Trophoblast cell (in vitro differentiated cells and primary cell): ENCODE measurements around the gene LEF1.

ENCODE experiments used
- DNase-seq, 2 donors: peaks; one replicate each; pipeline ENCODE4 v3.0.0-alpha.2; 2016
- H2AFZ ChIP-seq: 2 replicates; pipeline ENCODE4 v1.6.1; 2013; ENCODE audit warnings: low read length, moderate library complexity, mild to moderate bottlenecking; ENCODE audit not compliant: insufficient read depth, poor library complexity
- H2AK5ac ChIP-seq: 2 replicates; pipeline ENCODE4 v1.6.1; 2013; ENCODE audit warnings: mild to moderate bottlenecking, low read length
- H2BK120ac ChIP-seq: 2 replicates; pipeline ENCODE4 v1.6.1; 2013; ENCODE audit warnings: low read length, mild to moderate bottlenecking, moderate library complexity; ENCODE audit not compliant: insufficient read depth, poor library complexity
- H2BK12ac ChIP-seq: 2 replicates; pipeline ENCODE4 v1.6.1; 2013; ENCODE audit warnings: mild to moderate bottlenecking, low read length, moderate library complexity
- H2BK5ac ChIP-seq: 2 replicates; pipeline ENCODE4 v1.6.1; 2013; ENCODE audit warnings: low read length, low read depth, moderate library complexity, mild to moderate bottlenecking; ENCODE audit not compliant: poor library complexity
- H3K14ac ChIP-seq: 2 replicates; pipeline ENCODE4 v1.6.1; 2013; ENCODE audit warnings: mild to moderate bottlenecking, low read length
- H3K18ac ChIP-seq: 2 replicates; pipeline ENCODE4 v1.6.1; 2013; ENCODE audit warnings: mild to moderate bottlenecking, low read length
- H3K23ac ChIP-seq: 2 replicates; pipeline ENCODE4 v1.6.1; 2013; ENCODE audit warnings: low read length
- H3K27ac ChIP-seq: 2 replicates; pipeline ENCODE4 v1.5.1; 2013; ENCODE audit warnings: low read depth, mild to moderate bottlenecking, inconsistent platforms, low read length, moderate library complexity
- H3K27me3 ChIP-seq: 2 replicates; pipeline ENCODE4 v1.6.1; 2013; ENCODE audit warnings: inconsistent platforms, mild to moderate bottlenecking, low read length, moderate library complexity; ENCODE audit not compliant: insufficient read depth
- H3K36me3 ChIP-seq, 2 experiments: 1 replicate in 1 of 2; 2 replicates in 1 of 2; pipeline ENCODE4 v1.6.1; 2013; ENCODE audit warnings: low read length in 2 of 2, mild to moderate bottlenecking in 2 of 2, moderate library complexity in 1 of 2; ENCODE audit not compliant: insufficient read depth in 2 of 2, control insufficient read depth in 1 of 2
- H3K4ac ChIP-seq: 2 replicates; pipeline ENCODE4 v1.6.1; 2013; ENCODE audit warnings: low read depth, mild to moderate bottlenecking, low read length, moderate library complexity
- H3K4me1 ChIP-seq, 2 experiments: 1 replicate in 1 of 2; 2 replicates in 1 of 2; pipeline ENCODE4 v1.6.1; 2013; ENCODE audit warnings: low read length in 2 of 2, mild to moderate bottlenecking in 2 of 2, moderate library complexity in 1 of 2; ENCODE audit not compliant: insufficient read depth in 2 of 2, control insufficient read depth in 1 of 2
- H3K4me2 ChIP-seq: 2 replicates; pipeline ENCODE4 v1.6.1; 2013; ENCODE audit warnings: inconsistent platforms, mild to moderate bottlenecking, low read length, moderate library complexity
- H3K4me3 ChIP-seq: 2 replicates; pipeline ENCODE4 v1.5.1; 2013; ENCODE audit warnings: mild to moderate bottlenecking, low read depth, low read length, inconsistent platforms
- H3K79me1 ChIP-seq: one replicate; pipeline ENCODE4 v1.6.1; 2013; ENCODE audit warnings: low read length
- H3K79me2 ChIP-seq: 2 replicates; pipeline ENCODE4 v1.6.1; 2013; ENCODE audit warnings: low read length, mild to moderate bottlenecking; ENCODE audit not compliant: control insufficient read depth, insufficient read depth, poor library complexity
- H3K9ac ChIP-seq: 2 replicates; pipeline ENCODE4 v1.6.1; 2013; ENCODE audit warnings: mild to moderate bottlenecking, low read length
- H3K9me3 ChIP-seq: 2 replicates; pipeline ENCODE4 v1.6.1; 2013; ENCODE audit warnings: low read depth, mild to moderate bottlenecking, control low read depth, inconsistent platforms, low read length; ENCODE audit not compliant: insufficient read depth
- H4K12ac ChIP-seq: 2 replicates; pipeline ENCODE4 v1.6.1; 2013; ENCODE audit warnings: low read depth, mild to moderate bottlenecking, low read length, moderate library complexity
- H4K8ac ChIP-seq: 2 replicates; pipeline ENCODE4 v1.6.1; 2013; ENCODE audit warnings: low read depth, mild to moderate bottlenecking, low read length, moderate library complexity
- H4K91ac ChIP-seq: one replicate; pipeline ENCODE4 v1.6.1; 2013; ENCODE audit warnings: low read depth, mild to moderate bottlenecking, low read length, moderate library complexity
- WGBS: extraction: QIAGEN DNeasy Blood & Tissue Kit; methylation state at CpG from one replicate; pipeline ENCODE4 v1.1.7; 2013; ENCODE audit warnings: missing lambda C conversion rate; ENCODE audit not compliant: insufficient read length, insufficient coverage; ENCODE audit errors: extremely low coverage; 5-methylcytosine and 5-hydroxymethylcytosine counted together

The LEF1 gene

GRCh38 chr4:108115168-108115526 lies 53.6 kb downstream of the LEF1 start:
- Histone ChIP-seq H2AFZ (no peak overlapping the region), H4K91ac (no peak overlapping the region), H3K4me1 (peaks cover 9 to 14% of the 10 kb centered on the region in 2 experiments), H4K8ac (no peak overlapping the region), H3K27ac (no peak overlapping the region), H2BK120ac (no peak overlapping the region), H3K9me3 (no peaks in the 10 kb centered on the region), H3K79me2 (no peaks in the 10 kb centered on the region), H3K79me1 (peaks cover 3% of the 10 kb centered on the region), H3K4me3 (no peak overlapping the region), H3K23ac (no peak overlapping the region), H3K4me2 (no peak overlapping the region), H2BK12ac (no peak overlapping the region), H3K4ac (no peak overlapping the region), H3K27me3 (no peaks in the 10 kb centered on the region), H3K9ac (no peak overlapping the region), H3K14ac (no peak overlapping the region), H4K12ac (no peak overlapping the region), H3K18ac (no peak overlapping the region), H2BK5ac (no peak overlapping the region), H3K36me3 (no peaks in the 10 kb centered on the region), H2AK5ac (no peak overlapping the region)
- no CpG with 5 or more reads among the region's 2 CpGs for WGBS
- DNase-seq = no peak

DNA sequence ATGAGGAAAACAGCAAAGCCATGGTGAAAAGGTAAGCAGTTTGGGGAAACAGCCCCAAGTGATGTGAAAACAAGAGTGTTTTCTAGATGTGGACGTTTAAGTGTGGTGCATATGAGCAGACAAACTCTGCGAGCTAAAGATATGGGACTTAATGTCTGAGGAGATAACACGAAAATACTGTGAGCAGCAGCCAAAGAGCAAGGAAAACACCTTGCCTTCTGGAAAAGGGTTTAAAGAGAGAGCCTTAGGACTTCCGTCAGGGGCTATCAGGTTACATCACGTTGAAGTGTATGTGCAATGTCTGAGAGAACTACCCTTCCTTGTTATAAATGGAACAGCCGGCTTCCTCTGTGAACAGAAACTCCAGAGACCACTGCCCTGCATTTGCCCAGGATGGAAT lies 54.2 kb downstream of the LEF1 start:
- Histone ChIP-seq H2BK12ac (no peak overlapping the region), H3K9ac (no peak overlapping the region), H2BK5ac (no peak overlapping the region), H4K8ac (no peak overlapping the region), H3K27ac (no peak overlapping the region), H3K4me2 (no peak overlapping the region), H4K12ac (no peak overlapping the region), H3K4me1 (peaks cover 9 to 14% of the 10 kb centered on the region in 2 experiments), H4K91ac (no peak overlapping the region), H2BK120ac (no peak overlapping the region), H2AFZ (no peak overlapping the region), H3K14ac (no peak overlapping the region), H3K4me3 (no peak overlapping the region), H3K36me3 (no peaks in the 10 kb centered on the region), H3K4ac (no peak overlapping the region), H3K18ac (no peak overlapping the region), H3K9me3 (no peaks in the 10 kb centered on the region), H3K23ac (no peak overlapping the region), H3K79me2 (no peaks in the 10 kb centered on the region), H3K27me3 (no peaks in the 10 kb centered on the region), H3K79me1 (peaks cover 3% of the 10 kb centered on the region), H2AK5ac (no peak overlapping the region)
- no peak for DNase-seq
- no CpG with 5 or more reads among the region's 6 CpGs for WGBS

GRCh38 chr4:108113229-108113628 lies 55.5 kb downstream of the LEF1 start:
- H3K23ac ChIP-seq = no peak overlapping the region
- H3K4me2 ChIP-seq = no peak overlapping the region
- H3K4me1 ChIP-seq = peaks cover 9 to 14% of the 10 kb centered on the region in 2 experiments
- H3K4me3 ChIP-seq = no peak overlapping the region
- no peak overlapping the region for H4K12ac ChIP-seq
- H3K27ac ChIP-seq = no peak overlapping the region
- no peaks in the 10 kb centered on the region for H3K79me2 ChIP-seq
- H3K4ac ChIP-seq = no peak overlapping the region
- DNase-seq = no peak
- no peak overlapping the region for H2BK120ac ChIP-seq
- H3K18ac ChIP-seq = no peak overlapping the region
- H2AK5ac ChIP-seq = no peak overlapping the region
- no peaks in the 10 kb centered on the region for H3K9me3 ChIP-seq
- no peaks in the 10 kb centered on the region for H3K36me3 ChIP-seq
- no CpG with 5 or more reads among the region's 5 CpGs for WGBS
- H2BK5ac ChIP-seq = no peak overlapping the region
- no peak overlapping the region for H3K14ac ChIP-seq
- no peak overlapping the region for H3K9ac ChIP-seq
- H4K91ac ChIP-seq = no peak overlapping the region
- H2BK12ac ChIP-seq = no peak overlapping the region
- H3K27me3 ChIP-seq = no peaks in the 10 kb centered on the region
- H2AFZ ChIP-seq = no peak overlapping the region
- peaks cover 3% of the 10 kb centered on the region for H3K79me1 ChIP-seq
- no peak overlapping the region for H4K8ac ChIP-seq

DNA sequence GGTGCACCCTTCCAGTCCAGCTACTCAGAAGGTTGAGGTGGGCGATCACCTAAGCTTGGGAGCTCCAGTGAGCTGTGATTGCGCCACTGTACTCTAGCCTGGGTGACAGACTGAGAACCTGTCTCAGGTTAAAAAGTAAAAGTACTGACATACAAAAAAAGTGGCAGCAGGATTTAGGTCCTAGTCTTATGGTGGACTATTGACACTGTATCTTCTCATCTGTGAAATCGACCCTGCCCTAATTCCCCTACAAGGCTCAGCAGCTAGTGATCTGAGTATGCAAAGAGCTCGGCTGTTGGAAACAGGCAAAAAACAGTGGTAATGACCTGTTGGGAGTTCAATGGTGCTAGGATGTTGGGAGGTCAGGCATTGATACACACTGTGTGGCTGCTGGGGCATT lies 57.0 kb downstream of the LEF1 start:
- Histone ChIP-seq H3K18ac (no peak overlapping the region), H3K79me2 (no peaks in the 10 kb centered on the region), H3K23ac (no peak overlapping the region), H3K79me1 (peaks cover 3% of the 10 kb centered on the region), H2BK5ac (no peak overlapping the region), H3K36me3 (no peaks in the 10 kb centered on the region), H3K4ac (no peak overlapping the region), H2BK12ac (no peak overlapping the region), H3K4me1 (peaks cover 7 to 9% of the 10 kb centered on the region in 2 experiments), H2AK5ac (no peak overlapping the region), H4K91ac (no peak overlapping the region), H4K12ac (no peak overlapping the region), H3K27ac (no peak overlapping the region), H2BK120ac (no peak overlapping the region), H3K4me3 (no peak overlapping the region), H3K14ac (no peak overlapping the region), H2AFZ (no peak overlapping the region), H4K8ac (no peak overlapping the region), H3K4me2 (no peak overlapping the region), H3K27me3 (no peaks in the 10 kb centered on the region), H3K9ac (no peak overlapping the region), H3K9me3 (no peaks in the 10 kb centered on the region)
- WGBS = no CpG with 5 or more reads among the region's 4 CpGs
- DNase-seq = no peak
